NB4 (cell line): Measurements from ENCODE around the gene MYT1.

ENCODE experiments used
- MYC ChIP-seq: IDR thresholded peaks from 2 replicates; pipeline ENCODE4 v1.6.1; 2011; ENCODE audit warnings: low read depth, low read length
- POLR2A ChIP-seq: IDR thresholded peaks from 2 replicates; pipeline ENCODE4 v1.6.1; 2011; ENCODE audit warnings: mild to moderate bottlenecking; ENCODE audit not compliant: insufficient read length; ENCODE audit errors: extremely low read depth
- TF ChIP-seq, protein P1 (sequence below): IDR thresholded peaks from one replicate; pipeline ENCODE4 v1.5.1; 2012; ENCODE audit warnings: low read depth, low read length

- TF ChIP-seq, protein P1, sequence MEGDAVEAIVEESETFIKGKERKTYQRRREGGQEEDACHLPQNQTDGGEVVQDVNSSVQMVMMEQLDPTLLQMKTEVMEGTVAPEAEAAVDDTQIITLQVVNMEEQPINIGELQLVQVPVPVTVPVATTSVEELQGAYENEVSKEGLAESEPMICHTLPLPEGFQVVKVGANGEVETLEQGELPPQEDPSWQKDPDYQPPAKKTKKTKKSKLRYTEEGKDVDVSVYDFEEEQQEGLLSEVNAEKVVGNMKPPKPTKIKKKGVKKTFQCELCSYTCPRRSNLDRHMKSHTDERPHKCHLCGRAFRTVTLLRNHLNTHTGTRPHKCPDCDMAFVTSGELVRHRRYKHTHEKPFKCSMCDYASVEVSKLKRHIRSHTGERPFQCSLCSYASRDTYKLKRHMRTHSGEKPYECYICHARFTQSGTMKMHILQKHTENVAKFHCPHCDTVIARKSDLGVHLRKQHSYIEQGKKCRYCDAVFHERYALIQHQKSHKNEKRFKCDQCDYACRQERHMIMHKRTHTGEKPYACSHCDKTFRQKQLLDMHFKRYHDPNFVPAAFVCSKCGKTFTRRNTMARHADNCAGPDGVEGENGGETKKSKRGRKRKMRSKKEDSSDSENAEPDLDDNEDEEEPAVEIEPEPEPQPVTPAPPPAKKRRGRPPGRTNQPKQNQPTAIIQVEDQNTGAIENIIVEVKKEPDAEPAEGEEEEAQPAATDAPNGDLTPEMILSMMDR: no peak
- no peak for TF ChIP-seq POLR2A
- no peak for TF ChIP-seq MYC
Observed at GRCh38 chr20:64179805-64180204, 15.6 kb downstream of the MYT1 start.
